Smooth muscle cell (in vitro differentiated cells): ENCODE results near the gene C10orf105. TPM values are rescaled to one million over a fixed set of nuclear protein-coding genes. Genes with fewer than 3 reads are reported as not detected.

Experiments
- DNase-seq: peaks from one replicate; lab custom pipeline; 2025; ENCODE audit not compliant: unreplicated experiment; lab: John Stamatoyannopoulos, UW
- H2AFZ ChIP-seq: fragments of 200-600 bp; sonication (generic); 2 replicates; pipeline ENCODE4 v1.6.0; 2016; ENCODE audit warnings: antibody characterized with exemption, low read depth, mild to moderate bottlenecking
- H3F3A ChIP-seq: fragments of 200-600 bp; sonication (generic); 2 replicates; pipeline ENCODE4 v1.6.0; 2017; ENCODE audit warnings: antibody characterized with exemption, low read depth
- H3K27ac ChIP-seq: fragments of 200-600 bp; sonication (generic); 2 replicates; pipeline ENCODE4 v1.5.1; 2016; ENCODE audit warnings: low read depth, mild to moderate bottlenecking
- H3K27me3 ChIP-seq: fragments of 200-600 bp; sonication (generic); 2 replicates; pipeline ENCODE4 v1.6.1; 2016; ENCODE audit warnings: low read depth, mild to moderate bottlenecking
- H3K36me3 ChIP-seq: fragments of 200-600 bp; sonication (generic); 2 replicates; pipeline ENCODE4 v1.5.1; 2016; ENCODE audit warnings: low read depth
- H3K4me1 ChIP-seq: fragments of 200-600 bp; sonication (generic); 2 replicates; pipeline ENCODE4 v1.5.1; 2016; ENCODE audit warnings: low read depth
- H3K4me2 ChIP-seq: fragments of 200-600 bp; sonication (generic); 2 replicates; pipeline ENCODE4 v1.6.0; 2016; ENCODE audit warnings: mild to moderate bottlenecking
- H3K4me3 ChIP-seq: fragments of 200-600 bp; sonication (generic); 2 replicates; pipeline ENCODE4 v1.5.1; 2016; ENCODE audit warnings: mild to moderate bottlenecking
- H3K79me2 ChIP-seq: fragments of 200-600 bp; sonication (generic); 2 replicates; pipeline ENCODE4 v1.6.0; 2016; ENCODE audit warnings: low read depth, mild to moderate bottlenecking
- H3K9ac ChIP-seq: fragments of 200-600 bp; sonication (generic); 2 replicates; pipeline ENCODE4 v1.6.0; 2016; ENCODE audit warnings: low read depth
- H3K9me3 ChIP-seq: fragments of 200-600 bp; sonication (generic); replicated peaks from 2 replicates; pipeline ENCODE4 v1.5.1; 2016; ENCODE audit warnings: low read depth
- H4K20me1 ChIP-seq: fragments of 200-600 bp; sonication (generic); 2 replicates; pipeline ENCODE4 v1.6.0; 2016; ENCODE audit warnings: low read depth
- CTCF ChIP-seq: fragments of 200-600 bp; sonication (generic); IDR thresholded peaks from 2 replicates; pipeline ENCODE4 v1.5.1; 2017; ENCODE audit warnings: borderline replicate concordance, mild to moderate bottlenecking, antibody characterized with exemption; ENCODE audit not compliant: insufficient read depth, poor library complexity, severe bottlenecking
- WGBS: methylation state at CpG from one replicate; pipeline ENCODE4 v1.1.7; 2016; ENCODE audit warnings: low lambda C conversion rate; 5-methylcytosine and 5-hydroxymethylcytosine counted together
- polyA plus RNA-seq: library from polyadenylated mRNA; unstranded; fragments of >200 nt; fragmentation: Nextera tagmentation; extraction: Ambion mirVana; gene quantifications from 2 replicates; pipeline ENCODE4 v1.2.1, GENCODE V29; 2016
- total RNA-seq: library from RNA; depleted of rRNA; stranded (reverse); fragments of >200 nt; gene quantifications from 2 replicates; pipeline ENCODE4 v1.2.3, GENCODE V29; 2014

C10orf105 gene
- total and polyA plus RNA-seq, 2 experiments from 2014 or later = 0.09 TPM; not detected in 1

GRCh38 chr10:71751515-71752224 is 32.1 kb upstream of the C10orf105 start:
- WGBS = 92% methylated on average over 14 of the region's 14 CpGs
- H2AFZ ChIP-seq = no peak overlapping the region
- no peaks in the 10 kb centered on the region for H3K36me3 ChIP-seq
- peaks cover 6% of the 10 kb centered on the region for H3K27me3 ChIP-seq
- H3K9me3 ChIP-seq = no peaks in the 10 kb centered on the region
- DNase-seq = no peak
- no peaks in the 10 kb centered on the region for H4K20me1 ChIP-seq
- H3K4me3 ChIP-seq = no peak overlapping the region
- no peaks in the 10 kb centered on the region for H3F3A ChIP-seq
- no peak overlapping the region for H3K27ac ChIP-seq
- H3K4me2 ChIP-seq = no peak overlapping the region
- H3K4me1 ChIP-seq = no peaks in the 10 kb centered on the region
- no peak for TF ChIP-seq CTCF
- no peak overlapping the region for H3K9ac ChIP-seq
- no peaks in the 10 kb centered on the region for H3K79me2 ChIP-seq

GRCh38 chr10:71750986-71751385 is 31.4 kb upstream of the C10orf105 start:
- WGBS = 93% methylated on average over 5 of the region's 5 CpGs
- TF ChIP-seq CTCF = no peak
- H2AFZ ChIP-seq = no peak overlapping the region
- no peak overlapping the region for H3K27ac ChIP-seq
- no peaks in the 10 kb centered on the region for H3K36me3 ChIP-seq
- no peak overlapping the region for H3K4me2 ChIP-seq
- H3K9me3 ChIP-seq = no peaks in the 10 kb centered on the region
- no peaks in the 10 kb centered on the region for H3K79me2 ChIP-seq
- H3K4me1 ChIP-seq = no peaks in the 10 kb centered on the region
- H3F3A ChIP-seq = no peaks in the 10 kb centered on the region
- DNase-seq = no peak
- peaks cover 6% of the 10 kb centered on the region for H3K27me3 ChIP-seq
- no peak overlapping the region for H3K4me3 ChIP-seq
- H4K20me1 ChIP-seq = no peaks in the 10 kb centered on the region
- H3K9ac ChIP-seq = no peak overlapping the region

- Histone ChIP-seq H3K4me1 (no peaks in the 10 kb centered on the region), H3K27me3 (peaks cover 6% of the 10 kb centered on the region), H4K20me1 (no peaks in the 10 kb centered on the region), H3K9me3 (no peaks in the 10 kb centered on the region), H3K36me3 (no peaks in the 10 kb centered on the region), H2AFZ (no peak overlapping the region), H3K79me2 (no peaks in the 10 kb centered on the region), H3K4me2 (no peak overlapping the region), H3K27ac (no peak overlapping the region), H3F3A (no peaks in the 10 kb centered on the region), H3K9ac (no peak overlapping the region), H3K4me3 (no peak overlapping the region)
- DNase-seq = no peak
- 97% methylated on average over 14 of the region's 15 CpGs for WGBS
- TF ChIP-seq CTCF = no peak
Observed at GRCh38 chr10:71750124-71750841, 30.7 kb upstream of the C10orf105 start.
